DMS53 treated with DMSO at 0.1 percent for 48 hours (cell line): ENCODE results near the gene DELE1.

Experiments used
- DNase-seq: peaks from one replicate; lab custom pipeline; 2025; ENCODE audit not compliant: unreplicated experiment; lab: John Stamatoyannopoulos, UW

Gene DELE1

GRCh38 chr5:141954194-141954593, 30.5 kb downstream of the DELE1 start:
- DNase-seq, result no peak

- no peak for DNase-seq
Measured at GRCh38 chr5:141957367-141957996, 33.8 kb downstream of the DELE1 start.

DNA sequence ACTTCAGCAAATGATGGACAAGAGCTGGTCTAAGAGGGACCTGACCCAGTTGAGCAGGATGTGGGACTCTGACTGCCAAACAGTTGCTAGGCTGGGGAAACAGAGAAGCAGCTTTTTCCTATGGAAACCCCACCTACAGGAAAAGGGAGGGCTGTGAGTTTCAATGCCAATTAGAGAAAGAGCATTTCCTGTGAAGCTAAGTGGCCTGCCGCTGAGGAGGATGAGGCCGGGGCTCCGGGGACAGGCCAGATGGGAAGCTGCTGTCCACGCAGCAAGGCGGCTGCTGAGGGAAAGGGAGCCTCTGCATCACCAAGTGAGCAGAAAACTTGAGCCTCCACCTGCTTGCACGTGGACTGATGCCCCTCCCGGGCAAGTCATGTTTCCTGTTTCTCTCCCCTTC, 34.4 kb downstream of the DELE1 start, which contains the start of gene PCDH12:
TSS of gene PCDH12 (minus strand) at position 90 of the 400 bp plus-strand sequence. CDS start 351 bp downstream, outside the sequence.
- no peak for DNase-seq

DNA sequence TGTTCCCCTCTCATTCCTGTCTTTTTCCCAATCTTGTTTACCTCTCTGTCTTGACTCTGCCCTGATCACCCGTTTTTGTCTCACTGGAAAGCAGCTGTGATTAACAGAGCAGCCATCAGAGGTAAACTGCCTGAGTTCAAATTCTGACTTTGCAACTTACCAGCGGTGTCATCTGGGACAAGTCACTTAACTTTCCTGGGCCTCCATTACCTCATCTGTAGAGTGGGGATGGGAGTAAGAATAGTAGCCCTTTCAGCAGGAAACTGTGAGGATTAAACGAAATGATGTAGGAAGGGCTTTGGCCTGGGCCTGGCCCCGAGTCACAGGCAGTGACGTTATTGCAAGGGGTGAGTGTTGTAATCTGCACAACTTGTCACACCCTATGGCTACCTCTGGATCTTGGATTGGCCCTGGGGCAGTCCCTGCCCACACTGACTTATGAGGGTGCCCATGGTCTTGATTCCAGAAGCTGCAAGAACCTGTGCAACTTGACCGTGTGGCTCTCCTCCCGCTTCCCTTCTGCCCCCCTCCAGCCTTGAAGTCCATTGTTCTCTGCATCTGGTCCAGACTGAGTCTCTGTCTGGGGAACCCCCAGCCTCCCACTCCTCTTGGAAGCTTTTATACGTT, 35.0 kb downstream of the DELE1 start:
- DNase-seq, result no peak

DNA sequence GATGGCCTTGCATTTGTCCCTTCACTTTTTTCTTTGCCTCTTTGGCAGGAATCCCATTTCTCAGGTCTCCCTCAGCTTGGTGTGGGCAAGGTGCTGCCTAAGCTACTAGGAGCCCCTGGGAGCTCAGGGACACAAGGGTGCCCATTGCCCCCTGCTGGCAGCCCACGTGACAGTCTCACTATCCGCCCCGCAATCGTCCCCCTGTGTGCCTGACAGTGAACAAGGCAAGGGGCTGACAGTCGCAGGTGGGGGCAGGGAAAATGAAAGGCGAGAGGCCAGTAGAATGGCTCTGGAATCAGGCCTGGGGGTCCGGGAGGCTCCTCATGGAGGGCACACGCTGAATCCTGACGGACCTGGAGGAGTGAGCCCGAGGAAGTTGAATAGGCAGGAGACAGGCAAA, 36.3 kb downstream of the DELE1 start:
- DNase-seq, result no peak

DNA sequence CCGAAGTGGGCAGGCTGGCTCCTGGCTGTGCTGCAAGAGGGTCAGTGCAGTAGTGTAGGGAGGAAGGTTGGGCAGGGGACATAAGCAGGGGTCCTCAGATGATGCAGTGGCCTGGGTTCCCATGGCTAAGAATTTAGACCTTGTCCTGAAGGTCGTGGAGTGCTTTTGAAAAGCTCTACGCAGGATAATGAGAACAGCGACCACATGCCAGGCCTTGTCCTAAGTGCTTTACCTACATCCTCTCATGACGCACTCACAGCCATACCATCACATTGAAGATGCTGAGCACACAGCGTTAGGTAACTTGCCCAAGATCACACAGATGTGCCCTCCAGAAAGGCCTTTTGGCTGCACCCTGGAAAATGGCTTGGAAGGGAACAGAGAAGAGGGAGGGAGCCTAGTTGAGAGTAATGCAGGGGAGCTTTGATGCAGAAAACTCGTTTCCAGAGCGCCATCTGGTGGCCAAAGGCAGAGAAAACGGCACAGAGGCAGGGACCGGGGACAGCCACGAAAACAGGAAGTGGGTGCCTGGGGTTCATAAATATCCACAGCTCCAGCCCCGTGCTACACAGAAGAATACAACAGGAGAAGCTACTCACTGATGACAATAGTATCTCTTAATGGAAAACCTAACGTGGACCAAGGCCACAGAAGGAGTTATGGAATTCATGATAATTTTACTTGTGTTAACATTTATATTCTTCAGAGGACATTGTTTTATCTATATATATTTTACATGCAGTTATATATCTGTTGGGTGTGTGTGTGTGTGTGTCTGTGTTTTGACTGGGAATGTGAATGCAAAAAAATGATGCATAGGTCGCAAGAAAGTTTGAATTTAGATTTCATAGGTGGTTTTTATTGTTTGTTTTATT, 37.0 kb downstream of the DELE1 start:
- peak; percentile 92 for DNase-seq

DNA sequence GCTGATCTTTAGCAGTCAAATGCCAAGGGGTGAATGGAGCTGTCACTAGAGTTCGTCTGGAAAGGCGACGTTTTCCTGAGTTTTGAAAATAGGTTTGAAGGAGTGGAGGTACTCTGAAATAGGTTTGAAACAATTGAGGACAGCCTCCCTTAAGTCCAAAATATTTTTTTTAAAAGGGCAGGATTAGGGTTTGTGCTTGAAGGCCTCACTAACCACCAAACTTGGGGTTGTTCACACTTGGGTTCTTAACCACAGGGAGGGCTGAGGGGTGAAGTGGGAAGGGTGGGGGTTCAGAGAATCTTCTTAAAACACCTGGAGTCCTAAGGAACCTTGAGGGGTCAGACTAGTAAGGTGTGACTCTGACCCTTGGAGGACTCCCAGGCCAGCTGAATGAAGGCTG, 37.8 kb downstream of the DELE1 start:
- DNase-seq, result no peak

DNA sequence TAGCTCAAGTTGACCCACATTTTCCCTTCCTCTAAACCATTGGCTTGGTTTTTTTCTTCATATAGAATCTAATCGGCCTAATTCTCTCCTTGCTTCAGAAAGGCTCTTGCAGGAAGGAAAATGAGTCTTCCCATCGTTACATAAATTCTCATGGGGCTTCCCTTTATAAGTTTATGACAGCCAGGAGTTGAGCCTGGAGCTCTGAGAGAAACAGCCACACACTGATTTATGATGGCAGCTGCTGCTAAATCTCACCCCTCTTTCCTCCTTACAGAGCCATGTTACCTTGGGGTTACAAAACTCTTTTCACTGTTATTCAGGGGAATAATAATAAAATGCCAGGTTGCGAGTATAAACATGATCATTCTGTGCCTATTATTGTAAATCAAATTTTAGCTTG, 40.0 kb downstream of the DELE1 start:
- no peak for DNase-seq

GRCh38 chr5:141965071-141965470, 41.4 kb downstream of the DELE1 start:
- no peak for DNase-seq

GRCh38 chr5:141966275-141966962, 42.7 kb downstream of the DELE1 start:
- DNase-seq, result no peak

DNA sequence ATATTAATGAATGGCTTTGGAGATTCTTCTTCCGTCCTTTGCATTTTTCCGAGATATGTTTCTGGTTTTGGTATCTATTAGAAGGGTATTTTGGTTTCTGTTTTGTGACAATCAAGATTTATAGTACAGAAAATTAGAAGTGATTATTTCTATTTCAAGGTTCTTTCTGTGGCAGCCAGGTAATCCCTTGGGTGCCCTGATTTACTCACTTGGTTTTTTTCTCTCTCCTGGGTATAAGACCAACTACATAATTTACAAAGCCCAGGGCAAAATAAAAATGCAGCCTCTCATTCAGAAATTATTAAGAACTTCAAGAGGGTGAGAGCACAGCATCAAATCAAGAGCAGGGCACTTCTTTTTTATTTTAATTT, 43.3 kb downstream of the DELE1 start:
- no peak for DNase-seq

DNA sequence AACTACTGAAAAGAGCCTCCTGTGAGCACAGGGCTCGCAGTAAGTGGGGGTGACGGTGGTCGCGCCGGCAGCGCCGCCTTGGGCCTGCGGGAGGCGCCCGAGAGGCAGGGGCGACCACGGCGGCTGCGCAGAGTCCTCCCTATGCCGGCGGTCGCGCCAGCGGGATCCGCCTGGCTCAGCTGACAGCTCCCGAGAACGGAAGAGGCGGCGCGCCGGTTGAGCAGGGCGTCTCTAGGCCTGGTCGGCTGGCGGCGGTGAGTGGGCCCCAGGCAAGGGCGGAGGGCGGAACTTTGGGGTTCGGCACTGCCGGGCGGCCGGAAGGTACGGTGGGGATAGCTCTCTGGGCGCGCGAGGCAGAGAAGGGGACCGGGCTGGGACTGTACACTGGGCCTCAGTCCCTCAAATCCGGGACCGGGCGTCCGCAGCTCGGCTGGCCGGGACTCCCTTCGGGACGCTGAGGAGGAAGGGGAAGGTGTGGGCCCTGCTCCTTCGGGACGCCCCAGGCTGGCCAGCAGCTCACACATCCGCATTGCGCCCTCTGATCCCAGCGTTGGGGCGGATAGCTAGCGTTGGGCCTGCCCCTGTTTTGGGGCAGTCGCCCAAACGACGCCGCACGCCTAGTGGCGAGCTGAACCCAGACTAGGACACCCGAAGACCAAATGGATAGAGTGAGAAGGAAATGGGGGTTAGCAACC, 45.4 kb downstream of the DELE1 start, which contains the start of gene RNF14:
TSS of gene RNF14 (plus strand) at position 192 of the 695 bp plus-strand sequence. CDS start 4,484 bp downstream, outside the sequence.
- DNase-seq, result peak; percentile 91

- no peak for DNase-seq
Measured at GRCh38 chr5:141969783-141970771, 46.4 kb downstream of the DELE1 start.

- DNase-seq, result no peak
Measured at GRCh38 chr5:141973871-141974595, 50.4 kb downstream of the DELE1 start.

DNA sequence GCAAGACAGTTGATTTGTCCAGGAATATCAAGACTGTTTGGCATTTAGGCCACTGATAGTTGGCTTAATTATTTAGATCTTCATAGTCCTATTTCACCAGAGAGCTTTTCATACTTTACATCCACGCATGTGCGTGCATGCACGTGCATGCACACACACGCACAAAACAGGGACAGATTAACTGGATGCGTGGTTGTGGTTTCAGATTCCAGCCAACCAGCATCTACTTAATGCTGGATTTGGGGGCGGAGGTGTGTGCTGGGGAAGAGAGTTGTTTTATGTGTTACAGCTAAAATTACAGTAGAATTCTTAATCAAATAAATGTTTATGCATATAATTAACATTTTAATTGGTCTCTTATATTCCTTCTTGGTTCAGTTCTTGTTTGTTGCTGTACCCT, 52.5 kb downstream of the DELE1 start:
- DNase-seq, result no peak

- DNase-seq, result no peak
Measured at GRCh38 chr5:141978389-141978788, 54.7 kb downstream of the DELE1 start.

DNA sequence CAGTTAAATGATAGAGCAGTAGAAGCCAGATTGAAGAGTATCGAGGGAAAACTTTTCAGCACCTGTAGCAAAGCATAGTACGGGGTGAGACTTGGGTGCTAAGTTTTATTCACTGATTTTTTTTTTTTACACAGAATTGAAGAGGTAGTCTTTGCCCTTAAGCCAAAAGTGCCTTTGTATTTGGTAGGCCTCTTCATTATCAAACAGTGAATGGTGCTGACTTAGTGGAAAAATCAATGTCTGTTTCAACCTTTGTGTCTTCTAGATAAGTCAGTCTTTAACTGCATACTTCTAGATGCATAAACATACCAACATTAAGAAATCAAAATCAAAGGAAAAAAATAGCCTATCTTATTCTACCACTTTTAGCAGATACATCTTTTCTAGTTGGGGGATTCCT, 59.0 kb downstream of the DELE1 start:
- no peak for DNase-seq

DNA sequence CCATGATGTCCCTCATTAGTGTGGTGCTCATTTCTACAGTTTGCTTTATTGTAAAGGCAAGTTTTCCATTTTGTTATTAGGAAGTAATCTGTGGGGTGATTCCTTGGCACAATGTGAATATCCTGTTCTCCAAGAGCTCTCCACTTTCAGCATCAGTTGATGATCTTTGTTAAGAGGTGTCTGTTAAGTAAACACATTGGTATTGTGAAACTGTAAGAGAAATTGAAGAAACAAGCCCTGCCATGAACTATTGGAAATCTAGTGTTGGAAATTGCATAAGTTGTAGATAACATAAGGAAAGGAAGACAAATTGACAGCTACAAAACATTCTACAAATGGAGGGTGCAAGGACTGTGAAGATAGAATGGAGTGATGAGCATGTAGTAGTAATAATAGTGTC, 62.4 kb downstream of the DELE1 start:
- DNase-seq, result no peak

- DNase-seq, result no peak
Measured at GRCh38 chr5:141989720-141990119, 66.0 kb downstream of the DELE1 start.
